ENCODE measurements around the gene CIZ1.
A peak's percentile ranks its signal among the peaks of the same experiment; 100 is the strongest.
"Not testable (repeated sequence)": the region's sequence is repeated elsewhere in the genome, so short reads cannot be mapped to it uniquely, and the experiment has no call there.

The CIZ1 gene, protein sequence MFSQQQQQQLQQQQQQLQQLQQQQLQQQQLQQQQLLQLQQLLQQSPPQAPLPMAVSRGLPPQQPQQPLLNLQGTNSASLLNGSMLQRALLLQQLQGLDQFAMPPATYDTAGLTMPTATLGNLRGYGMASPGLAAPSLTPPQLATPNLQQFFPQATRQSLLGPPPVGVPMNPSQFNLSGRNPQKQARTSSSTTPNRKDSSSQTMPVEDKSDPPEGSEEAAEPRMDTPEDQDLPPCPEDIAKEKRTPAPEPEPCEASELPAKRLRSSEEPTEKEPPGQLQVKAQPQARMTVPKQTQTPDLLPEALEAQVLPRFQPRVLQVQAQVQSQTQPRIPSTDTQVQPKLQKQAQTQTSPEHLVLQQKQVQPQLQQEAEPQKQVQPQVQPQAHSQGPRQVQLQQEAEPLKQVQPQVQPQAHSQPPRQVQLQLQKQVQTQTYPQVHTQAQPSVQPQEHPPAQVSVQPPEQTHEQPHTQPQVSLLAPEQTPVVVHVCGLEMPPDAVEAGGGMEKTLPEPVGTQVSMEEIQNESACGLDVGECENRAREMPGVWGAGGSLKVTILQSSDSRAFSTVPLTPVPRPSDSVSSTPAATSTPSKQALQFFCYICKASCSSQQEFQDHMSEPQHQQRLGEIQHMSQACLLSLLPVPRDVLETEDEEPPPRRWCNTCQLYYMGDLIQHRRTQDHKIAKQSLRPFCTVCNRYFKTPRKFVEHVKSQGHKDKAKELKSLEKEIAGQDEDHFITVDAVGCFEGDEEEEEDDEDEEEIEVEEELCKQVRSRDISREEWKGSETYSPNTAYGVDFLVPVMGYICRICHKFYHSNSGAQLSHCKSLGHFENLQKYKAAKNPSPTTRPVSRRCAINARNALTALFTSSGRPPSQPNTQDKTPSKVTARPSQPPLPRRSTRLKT

DNA sequence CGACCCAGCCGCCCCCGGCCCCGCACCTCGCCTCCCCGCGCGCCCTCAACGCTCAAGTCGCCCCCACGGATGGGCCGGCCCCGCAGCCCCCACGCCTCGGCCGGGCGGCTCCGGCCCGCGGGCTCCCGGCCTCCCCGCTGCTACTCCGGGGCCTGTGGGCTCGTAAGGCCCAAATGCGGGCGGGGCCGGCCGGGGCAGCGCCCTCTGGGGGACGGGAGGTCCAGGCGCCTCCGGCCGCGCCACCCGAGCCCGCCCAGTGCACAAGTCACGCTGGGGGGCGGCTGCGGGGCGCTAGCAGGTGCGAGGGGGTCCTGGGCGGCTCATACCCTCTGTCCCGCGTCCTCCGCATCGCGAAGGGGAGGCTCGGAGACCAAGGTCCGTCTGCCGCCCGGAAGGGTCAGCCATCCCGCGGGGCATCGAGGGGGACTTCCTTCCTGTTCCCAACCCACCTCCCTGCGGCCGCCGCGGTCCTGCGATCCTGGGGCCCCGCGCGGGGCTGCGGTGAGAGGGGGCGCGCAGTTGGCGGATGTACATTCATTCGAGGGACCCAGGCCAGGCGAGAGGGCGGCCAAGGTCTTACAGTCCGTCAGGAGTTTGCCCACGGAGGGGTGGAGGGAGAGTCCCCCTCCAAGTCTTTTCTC is at the start of gene CIZ1:
CIZ1 (minus strand) TSS at position 167 of the 641 bp plus-strand sequence. CDS start 715 bp downstream, outside the sequence.
- H3K4me3 ChIP-seq (ENCODE audit: low read depth, low read length), result peak within 1 kb of the TSS; percentile 74
- TF ChIP-seq, protein P1, sequence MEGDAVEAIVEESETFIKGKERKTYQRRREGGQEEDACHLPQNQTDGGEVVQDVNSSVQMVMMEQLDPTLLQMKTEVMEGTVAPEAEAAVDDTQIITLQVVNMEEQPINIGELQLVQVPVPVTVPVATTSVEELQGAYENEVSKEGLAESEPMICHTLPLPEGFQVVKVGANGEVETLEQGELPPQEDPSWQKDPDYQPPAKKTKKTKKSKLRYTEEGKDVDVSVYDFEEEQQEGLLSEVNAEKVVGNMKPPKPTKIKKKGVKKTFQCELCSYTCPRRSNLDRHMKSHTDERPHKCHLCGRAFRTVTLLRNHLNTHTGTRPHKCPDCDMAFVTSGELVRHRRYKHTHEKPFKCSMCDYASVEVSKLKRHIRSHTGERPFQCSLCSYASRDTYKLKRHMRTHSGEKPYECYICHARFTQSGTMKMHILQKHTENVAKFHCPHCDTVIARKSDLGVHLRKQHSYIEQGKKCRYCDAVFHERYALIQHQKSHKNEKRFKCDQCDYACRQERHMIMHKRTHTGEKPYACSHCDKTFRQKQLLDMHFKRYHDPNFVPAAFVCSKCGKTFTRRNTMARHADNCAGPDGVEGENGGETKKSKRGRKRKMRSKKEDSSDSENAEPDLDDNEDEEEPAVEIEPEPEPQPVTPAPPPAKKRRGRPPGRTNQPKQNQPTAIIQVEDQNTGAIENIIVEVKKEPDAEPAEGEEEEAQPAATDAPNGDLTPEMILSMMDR (IDR thresholded peaks at IDR 0.05; ENCODE audit: low read depth, low read length, missing control alignments), result peak; percentile 71
- in situ Hi-C loops (cut with HindIII; ENCODE audit: low sequenced_read_pairs), result no loop called here
- DNase-seq (ENCODE audit: low read depth), result no peak

DNA sequence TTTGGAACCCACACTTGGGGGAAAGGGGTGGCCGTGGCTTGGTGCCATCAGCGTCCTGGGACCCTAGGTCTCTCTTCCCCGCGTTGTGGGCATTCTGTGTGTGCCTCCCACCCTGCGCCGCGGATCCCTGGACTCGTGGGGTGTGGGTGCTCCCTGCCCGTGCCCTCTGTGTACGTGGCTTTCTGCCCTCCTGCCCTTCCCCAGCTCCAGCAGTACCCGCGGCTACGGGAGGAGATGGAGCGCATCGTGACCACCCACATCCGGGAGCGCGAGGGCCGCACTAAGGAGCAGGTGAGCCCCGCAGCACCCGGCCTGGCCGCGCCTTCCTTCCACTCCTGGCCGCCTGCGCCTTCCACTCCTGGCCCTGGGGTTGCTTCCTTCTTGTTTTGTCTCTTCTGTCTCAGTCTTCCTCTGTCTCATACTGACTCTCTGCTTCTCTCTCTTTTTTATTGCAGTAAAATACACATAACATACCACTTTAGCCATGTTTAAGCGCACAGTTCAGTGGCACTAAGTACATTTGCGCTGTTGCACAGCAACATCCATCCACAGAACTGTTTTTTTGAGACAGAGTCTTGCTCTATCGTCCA is 42.5 kb upstream of the CIZ1 start:
- no peak for DNase-seq (ENCODE audit: low read depth)
- TF ChIP-seq, protein P1 (IDR thresholded peaks at IDR 0.05; ENCODE audit: low read depth, low read length, missing control alignments), result no peak
- in situ Hi-C loops (cut with HindIII; ENCODE audit: low sequenced_read_pairs), result no loop called here

DNA sequence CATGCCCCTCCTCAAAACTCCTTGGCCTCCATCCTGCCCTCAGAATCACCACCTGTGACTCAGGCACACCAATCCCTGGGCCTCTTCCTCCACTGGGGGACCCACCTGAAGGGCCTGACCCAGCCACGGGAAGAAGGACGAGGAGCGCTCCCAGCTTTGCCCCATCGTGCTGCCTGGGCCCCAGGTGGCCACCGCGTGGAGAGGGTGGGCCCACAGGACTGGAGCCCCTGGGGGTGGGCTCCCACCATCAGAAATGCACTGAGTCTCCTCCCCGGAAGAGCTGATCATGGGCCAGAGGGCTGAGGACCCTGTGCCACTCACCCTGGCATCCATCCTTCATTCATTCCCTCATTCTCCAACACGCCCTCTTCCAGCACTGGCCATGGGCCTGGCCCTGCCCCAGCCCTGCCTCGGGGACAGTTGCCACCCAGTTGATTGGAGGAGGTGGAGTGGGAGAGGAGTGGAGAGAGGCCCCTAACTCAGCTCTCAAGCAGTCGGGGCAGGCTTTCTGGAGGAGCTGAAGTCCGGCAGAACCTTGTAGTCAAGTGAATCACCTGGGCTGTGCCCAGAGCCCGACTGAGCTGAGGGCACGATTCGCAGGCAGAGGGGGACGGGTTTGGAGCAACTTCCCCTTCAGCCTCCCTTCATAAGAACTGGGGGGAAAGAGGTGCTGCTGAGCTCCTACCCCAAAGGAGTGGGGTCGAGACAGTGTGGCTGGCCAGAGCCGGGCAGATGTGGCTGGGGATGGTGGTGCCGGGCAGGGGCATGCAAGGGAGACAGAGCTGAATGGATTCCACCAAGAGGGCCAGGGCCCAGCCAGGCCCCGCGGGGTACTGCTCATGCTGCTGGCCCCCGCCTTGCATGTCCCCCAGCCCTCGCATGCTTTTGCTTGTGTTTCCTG is 41.4 kb upstream of the CIZ1 start:
- TF ChIP-seq, protein P1 (IDR thresholded peaks at IDR 0.05; ENCODE audit: low read depth, low read length, missing control alignments), result no peak
- in situ Hi-C loops (cut with HindIII; ENCODE audit: low sequenced_read_pairs), result no loop called here
- no peak overlapping the region for H3K4me3 ChIP-seq (ENCODE audit: low read depth, low read length)
- DNase-seq (ENCODE audit: low read depth), result no peak

More for the DNA sequence above, 42.5 kb upstream of the CIZ1 start:
- H3K4me3 ChIP-seq (ENCODE audit: low read depth, low read length), result no peak overlapping the region

DNA sequence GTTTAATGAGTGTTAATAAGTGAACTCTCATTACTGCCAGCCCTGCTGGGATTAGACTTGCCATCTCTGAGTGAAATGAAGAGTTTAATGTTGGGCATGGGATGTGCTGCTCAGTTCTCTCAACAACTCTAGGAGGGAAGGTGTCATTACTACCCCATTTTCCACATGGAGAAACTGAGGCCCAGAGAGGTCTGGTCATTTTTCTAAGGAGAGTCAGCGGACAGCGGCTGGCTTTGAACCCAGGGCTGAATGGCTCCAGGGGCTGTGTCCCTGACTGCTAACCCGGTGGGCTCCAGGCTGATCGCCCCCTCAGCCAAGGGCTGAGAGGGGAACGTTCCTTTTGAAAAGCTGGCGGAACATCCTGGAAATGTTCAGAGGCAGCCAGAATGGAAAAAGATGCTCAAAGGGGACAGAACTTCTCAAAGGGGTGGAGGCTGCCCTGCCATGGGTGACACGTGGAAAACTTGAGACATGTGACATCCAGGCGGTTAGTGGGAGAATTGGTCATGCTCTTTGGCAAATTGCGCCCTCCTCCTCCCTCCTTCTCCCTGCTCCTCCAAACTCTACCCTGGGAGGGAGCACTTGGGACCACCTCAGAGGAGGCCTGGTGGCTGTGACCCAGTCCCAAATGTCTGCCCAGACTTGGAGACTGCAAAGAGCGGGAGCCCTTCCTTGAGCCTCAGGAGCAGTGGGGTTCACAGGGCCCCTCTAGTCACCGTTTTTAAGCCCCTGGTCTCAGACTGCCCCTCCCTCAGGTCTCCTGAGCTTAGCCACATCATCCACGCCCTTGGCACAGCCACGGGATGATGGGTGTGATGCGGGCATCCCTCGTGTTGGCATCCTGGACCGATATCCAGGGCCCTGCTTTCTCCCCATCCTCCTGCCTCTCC is 40.5 kb upstream of the CIZ1 start:
- H3K4me3 ChIP-seq (ENCODE audit: low read depth, low read length), result no peak overlapping the region
- in situ Hi-C loops (cut with HindIII; ENCODE audit: low sequenced_read_pairs), result no loop called here
- TF ChIP-seq, protein P1 (IDR thresholded peaks at IDR 0.05; ENCODE audit: low read depth, low read length, missing control alignments), result no peak
- DNase-seq (ENCODE audit: low read depth), result no peak

DNA sequence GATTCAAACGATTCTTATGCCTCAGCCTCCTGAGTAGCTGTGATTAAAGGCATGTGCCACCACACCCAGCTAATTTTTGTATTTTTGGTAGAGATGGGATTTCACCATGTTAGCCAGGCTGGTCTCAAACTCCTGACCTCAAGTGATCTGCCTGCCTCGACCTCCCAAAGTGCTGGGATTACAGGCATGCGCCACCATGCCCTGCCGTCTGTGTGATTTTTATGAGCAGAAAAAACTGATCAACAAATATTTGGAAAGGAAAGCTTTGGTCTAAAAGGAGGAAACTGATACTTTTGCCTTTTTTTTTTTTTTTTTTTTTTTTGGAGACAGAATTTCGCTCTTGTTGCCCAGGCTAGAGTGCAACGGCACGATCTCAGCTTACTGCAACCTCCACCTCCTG is 39.5 kb upstream of the CIZ1 start:
- in situ Hi-C loops (cut with HindIII; ENCODE audit: low sequenced_read_pairs); DNase-seq (ENCODE audit: low read depth); H3K4me3 ChIP-seq (ENCODE audit: low read depth, low read length): not testable (repeated sequence)
